Astrocyte of the spinal cord (primary cell): ENCODE data around the gene NAT16.

Experiments used
- DNase-seq: peaks from one replicate; pipeline ENCODE4 v3.0.0; 2011; ENCODE audit warnings: low read depth, low spot score
- H3K4me3 ChIP-seq: 2 replicates; pipeline ENCODE4 v1.5.1; 2011; ENCODE audit warnings: low read depth, mild to moderate bottlenecking, low read length, moderate library complexity
- in situ Hi-C: cut with HindIII; loops from 2 replicates; pipeline ENCODE4 v1.10.0; 2017; ENCODE audit warnings: low sequenced_read_pairs
- TF ChIP-seq, protein P1 (sequence below): IDR thresholded peaks from 2 replicates; pipeline ENCODE4 v1.5.1; 2012; ENCODE audit warnings: low read depth, mild to moderate bottlenecking, low read length, inconsistent platforms

NAT16 gene

GRCh38 chr7:101175664-101176063, 4.4 kb downstream of the NAT16 start:
- TF ChIP-seq, protein P1, sequence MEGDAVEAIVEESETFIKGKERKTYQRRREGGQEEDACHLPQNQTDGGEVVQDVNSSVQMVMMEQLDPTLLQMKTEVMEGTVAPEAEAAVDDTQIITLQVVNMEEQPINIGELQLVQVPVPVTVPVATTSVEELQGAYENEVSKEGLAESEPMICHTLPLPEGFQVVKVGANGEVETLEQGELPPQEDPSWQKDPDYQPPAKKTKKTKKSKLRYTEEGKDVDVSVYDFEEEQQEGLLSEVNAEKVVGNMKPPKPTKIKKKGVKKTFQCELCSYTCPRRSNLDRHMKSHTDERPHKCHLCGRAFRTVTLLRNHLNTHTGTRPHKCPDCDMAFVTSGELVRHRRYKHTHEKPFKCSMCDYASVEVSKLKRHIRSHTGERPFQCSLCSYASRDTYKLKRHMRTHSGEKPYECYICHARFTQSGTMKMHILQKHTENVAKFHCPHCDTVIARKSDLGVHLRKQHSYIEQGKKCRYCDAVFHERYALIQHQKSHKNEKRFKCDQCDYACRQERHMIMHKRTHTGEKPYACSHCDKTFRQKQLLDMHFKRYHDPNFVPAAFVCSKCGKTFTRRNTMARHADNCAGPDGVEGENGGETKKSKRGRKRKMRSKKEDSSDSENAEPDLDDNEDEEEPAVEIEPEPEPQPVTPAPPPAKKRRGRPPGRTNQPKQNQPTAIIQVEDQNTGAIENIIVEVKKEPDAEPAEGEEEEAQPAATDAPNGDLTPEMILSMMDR = no peak
- H3K4me3 ChIP-seq = no peak overlapping the region
- DNase-seq = no peak
- in situ Hi-C loops = no loop called here

- in situ Hi-C loops = no loop called here
- TF ChIP-seq, protein P1 = no peak
- H3K4me3 ChIP-seq = no peak overlapping the region
- no peak for DNase-seq
These were observed 5.7 kb downstream of the NAT16 start for GRCh38 chr7:101174322-101174854.

DNA sequence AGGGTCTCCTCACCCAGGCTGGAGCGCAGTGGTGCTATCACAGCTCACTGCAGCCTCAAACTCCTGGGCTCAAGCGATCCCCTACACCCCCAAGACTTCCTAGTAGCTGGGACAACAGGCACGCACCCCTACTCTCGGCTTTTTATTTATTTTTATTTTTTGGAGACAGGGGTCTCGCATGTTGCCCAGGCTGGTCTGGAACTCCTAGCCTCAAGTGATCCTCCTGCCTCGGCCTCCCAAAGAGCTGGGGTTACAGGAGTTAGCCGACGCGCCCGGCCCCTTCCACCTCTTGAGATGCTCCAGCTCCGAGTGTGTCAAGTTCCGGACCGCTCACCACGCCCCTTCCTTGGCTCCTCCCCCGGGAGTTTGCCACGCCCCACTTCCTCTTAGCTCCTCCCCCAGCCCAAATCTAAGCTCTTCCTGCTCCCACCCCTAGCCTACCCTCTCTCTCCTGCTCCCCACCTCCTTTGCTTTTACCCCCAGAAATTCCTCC, 6.3 kb downstream of the NAT16 start:
- in situ Hi-C loops = no loop called here
- TF ChIP-seq, protein P1 = no peak
- DNase-seq = no peak
- no peak overlapping the region for H3K4me3 ChIP-seq

GRCh38 chr7:101172854-101173751, 7.0 kb downstream of the NAT16 start:
- H3K4me3 ChIP-seq = no peak overlapping the region
- TF ChIP-seq, protein P1 = no peak
- in situ Hi-C loops = no loop called here
- peak; percentile 68 for DNase-seq

DNA sequence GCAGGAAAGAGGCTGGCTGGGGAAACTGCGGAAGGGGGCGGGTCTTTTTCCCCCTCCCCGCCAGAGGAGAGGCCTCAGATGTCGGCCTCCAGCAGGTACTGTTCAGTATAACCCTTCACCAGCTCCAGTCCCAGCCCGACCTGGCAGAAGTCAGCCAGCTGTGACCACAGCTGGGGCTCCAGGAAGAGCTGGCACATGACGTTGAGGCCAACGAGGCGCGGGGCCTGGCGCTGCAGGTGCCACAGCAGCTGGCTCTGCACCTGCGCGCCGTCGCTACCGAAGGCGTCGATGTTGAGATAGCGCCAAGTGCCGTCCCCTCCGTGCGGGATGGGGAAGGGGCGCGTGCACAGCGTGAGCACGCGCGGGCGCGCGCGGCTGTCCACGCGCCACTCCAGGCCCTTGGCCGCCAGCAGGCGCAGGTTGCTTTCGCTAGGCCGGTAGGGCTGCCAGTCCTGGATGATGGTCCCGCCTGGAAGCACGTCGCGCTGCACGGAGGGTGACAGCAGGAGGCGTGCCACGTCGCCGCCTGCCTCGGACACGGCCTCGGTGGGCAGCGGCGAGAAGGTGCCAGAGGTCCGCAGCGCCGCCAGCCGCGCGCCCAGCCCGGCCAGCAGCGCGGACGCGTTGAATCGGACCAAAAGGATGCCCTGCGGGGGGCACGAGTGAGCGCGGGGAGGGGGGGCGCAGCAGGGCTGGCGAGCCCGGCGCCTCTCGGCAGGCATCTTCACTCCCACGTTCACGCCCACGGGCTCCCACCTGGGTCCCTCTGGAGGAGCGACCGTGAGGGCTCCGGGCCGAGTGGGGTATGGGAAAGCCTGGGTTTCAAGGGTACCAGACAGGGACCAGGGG, 7.9 kb downstream of the NAT16 start:
- no peak for DNase-seq
- H3K4me3 ChIP-seq = no peak overlapping the region
- TF ChIP-seq, protein P1 = no peak
- in situ Hi-C loops = no loop called here

DNA sequence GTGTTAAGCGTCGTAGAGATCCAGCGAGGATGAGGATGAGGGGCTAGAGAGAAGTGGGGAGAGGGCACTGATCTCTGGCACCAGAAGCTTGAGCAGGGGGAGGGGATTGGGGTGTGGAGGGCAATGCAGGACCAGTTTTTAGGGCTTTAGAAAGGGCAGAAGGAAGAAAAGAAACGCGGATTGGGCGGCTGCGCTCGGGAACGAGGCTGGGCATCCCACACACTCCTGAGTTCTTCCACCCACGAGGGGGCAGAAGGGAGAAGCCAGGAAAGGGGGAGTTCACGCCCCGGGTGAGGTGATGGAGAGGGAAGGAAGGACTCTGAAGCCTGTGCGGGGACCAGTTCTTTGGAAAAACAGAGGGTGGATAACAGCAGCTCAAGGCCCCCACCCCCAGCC, 8.7 kb downstream of the NAT16 start:
- H3K4me3 ChIP-seq = no peak overlapping the region
- in situ Hi-C loops = no loop called here

More for the DNA sequence above, 8.7 kb downstream of the NAT16 start:
- TF ChIP-seq, protein P1 = peak; percentile 29
- DNase-seq = no peak
